ENCODE measurements around the gene CENPB. TPM values are rescaled to one million over a fixed set of nuclear protein-coding genes. Genes with fewer than 3 reads are reported as not detected.
"Not testable (repeated sequence)": the region's sequence is repeated elsewhere in the genome, so short reads cannot be mapped to it uniquely, and the experiment has no call there.

The CENPB gene
- total RNA-seq, 4 donors from 2014 or later = 38.8 to 81.4 (median 67.1) TPM

DNA sequence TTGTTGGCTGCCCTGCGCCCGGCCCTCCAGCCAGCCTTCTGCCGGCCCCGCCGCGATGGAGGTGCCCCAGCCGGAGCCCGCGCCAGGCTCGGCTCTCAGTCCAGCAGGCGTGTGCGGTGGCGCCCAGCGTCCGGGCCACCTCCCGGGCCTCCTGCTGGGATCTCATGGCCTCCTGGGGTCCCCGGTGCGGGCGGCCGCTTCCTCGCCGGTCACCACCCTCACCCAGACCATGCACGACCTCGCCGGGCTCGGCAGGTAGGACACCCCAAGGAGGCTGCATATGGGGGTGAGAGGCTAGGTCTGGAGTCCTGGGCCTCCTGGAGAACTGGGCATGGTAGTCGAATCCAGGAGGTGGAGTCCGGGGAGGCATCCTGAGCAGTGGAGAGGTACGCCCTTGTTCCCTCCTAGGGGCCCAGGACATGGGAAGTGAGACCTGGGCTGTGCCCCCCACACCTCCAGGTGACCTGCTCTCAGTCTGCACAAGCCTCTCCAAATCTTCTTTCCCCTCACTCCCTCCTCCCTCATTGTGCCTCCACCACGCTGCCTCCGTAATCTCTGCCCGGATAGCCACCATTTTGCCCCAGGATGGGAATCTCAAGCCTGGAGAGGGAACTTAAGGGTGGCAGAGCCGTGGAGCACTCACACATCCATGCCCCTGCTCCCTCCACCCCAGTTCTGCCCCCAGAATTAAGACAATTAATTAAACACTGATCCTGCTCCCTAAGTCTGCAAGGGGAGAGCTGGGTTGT lies 10.1 kb upstream of the CENPB start:
- no peak for TF ChIP-seq POLR2A (IDR thresholded peaks at IDR 0.05)
- TF ChIP-seq, protein P1, sequence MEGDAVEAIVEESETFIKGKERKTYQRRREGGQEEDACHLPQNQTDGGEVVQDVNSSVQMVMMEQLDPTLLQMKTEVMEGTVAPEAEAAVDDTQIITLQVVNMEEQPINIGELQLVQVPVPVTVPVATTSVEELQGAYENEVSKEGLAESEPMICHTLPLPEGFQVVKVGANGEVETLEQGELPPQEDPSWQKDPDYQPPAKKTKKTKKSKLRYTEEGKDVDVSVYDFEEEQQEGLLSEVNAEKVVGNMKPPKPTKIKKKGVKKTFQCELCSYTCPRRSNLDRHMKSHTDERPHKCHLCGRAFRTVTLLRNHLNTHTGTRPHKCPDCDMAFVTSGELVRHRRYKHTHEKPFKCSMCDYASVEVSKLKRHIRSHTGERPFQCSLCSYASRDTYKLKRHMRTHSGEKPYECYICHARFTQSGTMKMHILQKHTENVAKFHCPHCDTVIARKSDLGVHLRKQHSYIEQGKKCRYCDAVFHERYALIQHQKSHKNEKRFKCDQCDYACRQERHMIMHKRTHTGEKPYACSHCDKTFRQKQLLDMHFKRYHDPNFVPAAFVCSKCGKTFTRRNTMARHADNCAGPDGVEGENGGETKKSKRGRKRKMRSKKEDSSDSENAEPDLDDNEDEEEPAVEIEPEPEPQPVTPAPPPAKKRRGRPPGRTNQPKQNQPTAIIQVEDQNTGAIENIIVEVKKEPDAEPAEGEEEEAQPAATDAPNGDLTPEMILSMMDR (IDR thresholded peaks at IDR 0.05) = no peak
- no peak for DNase-seq
- Histone ChIP-seq H3K4me1 (peaks cover 41 to 73% (median 47%) of the 10 kb centered on the region in 3 donors), H3K27me3 (no peaks in the 10 kb centered on the region), H3K36me3 (peaks cover 6 to 25% (median 17%) of the 10 kb centered on the region in 3 donors), H3K4me3 (peak overlapping the region; percentile 49 to 78 (median 64)), H3K9me3 (no peaks in the 10 kb centered on the region), H3K27ac (peak overlapping the region; percentile 92 to 98 (median 97))
- intact Hi-C loops (cut with DNase I) = no loop called here
- 32 to 44% methylated on average over 6 of the region's 33 CpGs for WGBS, 2 donors

DNA sequence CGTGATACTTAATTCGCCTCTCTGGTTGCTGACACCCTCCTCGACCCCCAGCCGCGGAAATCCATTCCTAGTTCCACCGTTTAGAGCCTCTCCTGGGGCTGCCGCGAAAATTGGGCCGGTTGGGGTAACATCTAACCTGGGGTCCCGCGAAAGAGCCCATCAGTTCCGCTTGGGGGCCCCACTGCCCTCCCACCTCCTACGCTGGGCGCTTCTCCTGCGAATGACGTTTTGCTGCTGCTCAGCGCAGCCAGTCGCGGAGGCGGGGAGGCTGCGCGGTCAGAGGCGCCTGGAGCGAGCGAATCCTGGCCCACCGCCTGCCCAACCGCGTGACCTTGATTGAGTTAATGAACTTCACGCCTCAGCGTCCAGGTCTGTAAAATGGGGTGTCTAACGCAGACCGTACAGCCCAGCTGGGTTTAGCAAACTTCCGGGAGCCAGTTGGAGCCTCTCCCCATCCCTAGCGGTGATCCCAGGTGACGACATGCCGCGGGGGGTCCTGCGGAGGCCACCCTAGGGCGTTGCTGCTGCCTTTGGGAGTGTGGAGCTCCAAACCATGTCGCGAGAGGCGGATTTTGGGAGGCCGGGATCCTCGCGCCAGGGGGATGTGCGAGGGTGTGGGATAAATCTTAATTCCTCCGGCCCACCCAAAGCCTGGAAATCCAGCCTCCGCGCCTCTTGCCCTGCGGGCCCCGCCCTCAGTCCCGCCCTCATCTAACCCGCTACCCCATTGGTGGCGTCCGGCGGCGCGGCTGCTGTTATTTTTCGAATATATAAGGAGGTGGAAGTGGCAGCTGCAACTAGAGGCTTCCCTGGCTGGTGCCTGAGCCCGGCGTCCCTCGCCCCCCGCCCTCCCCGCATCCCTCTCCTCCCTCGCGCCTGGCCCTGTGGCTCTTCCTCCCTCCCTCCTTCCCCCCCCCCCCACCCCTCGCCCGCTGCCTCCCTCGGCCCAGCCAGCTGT lies 9.2 kb upstream of the CENPB start, which contains the start of gene CDC25B:
CDC25B (plus strand) TSS at position 800 of the 958 bp plus-strand sequence. CDS start 222 bp downstream, outside the sequence.
- peaks cover 41 to 64% (median 47%) of the 10 kb centered on the region in 3 donors for H3K4me1 ChIP-seq
- peak within 1 kb of the TSS; percentile 49 to 78 (median 64) for H3K4me3 ChIP-seq
- H3K27ac ChIP-seq = peak within 1 kb of the TSS; percentile 92 to 98 (median 97)
- H3K36me3 ChIP-seq = peaks cover 0 to 16% (median 9%) of the 10 kb centered on the region in 3 donors
- intact Hi-C loops (cut with DNase I) = no loop called here
- WGBS, 2 donors = 2% methylated on average over 14 to 26 of the region's 69 CpGs
- DNase-seq = peak; percentile 75
- no peaks in the 10 kb centered on the region for H3K9me3 ChIP-seq
- peak in 2 of 4 donors; percentile 51 to 52 for TF ChIP-seq POLR2A (IDR thresholded peaks at IDR 0.05)
- TF ChIP-seq, protein P1 (IDR thresholded peaks at IDR 0.05) = peak; percentile 38 to 74 (median 60)
- no peaks in the 10 kb centered on the region for H3K27me3 ChIP-seq

DNA sequence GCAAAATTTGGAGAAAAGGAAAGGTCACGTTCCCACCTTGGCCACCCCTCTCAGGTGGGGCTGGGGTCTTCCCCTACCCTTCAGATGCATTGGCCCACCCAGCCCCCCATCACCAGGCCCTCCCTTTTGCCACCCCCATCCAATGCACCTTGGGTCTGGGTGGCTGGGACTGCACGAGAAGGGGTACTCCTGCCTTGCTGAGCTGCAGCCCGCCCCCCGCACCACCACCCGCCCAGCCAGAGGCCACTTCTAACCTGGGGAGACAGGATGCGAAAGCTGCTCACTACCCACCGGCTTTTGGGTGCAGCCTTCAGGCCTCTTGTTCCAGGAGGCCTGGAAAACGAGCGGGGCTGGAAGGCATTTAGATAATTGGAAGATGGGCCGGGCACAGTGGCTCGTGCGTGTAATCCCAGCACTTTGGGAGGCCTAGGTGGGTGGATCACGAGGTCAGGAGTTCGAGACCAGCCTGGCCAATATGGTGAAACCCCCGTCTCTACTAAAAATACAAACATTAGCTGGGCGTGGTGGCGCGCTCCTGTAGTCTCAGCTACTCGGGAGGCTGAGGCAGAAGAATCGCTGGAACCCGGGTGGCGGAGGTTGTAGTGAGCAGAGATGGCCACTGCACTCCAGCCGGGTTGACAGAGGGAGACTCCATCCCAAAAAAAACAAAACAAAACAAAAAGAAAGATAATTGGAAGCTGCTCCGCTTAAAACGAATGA lies 8.3 kb upstream of the CENPB start:
- no peak for DNase-seq
- 76 to 83% methylated on average over 7 to 15 of the region's 25 CpGs for WGBS, 2 donors
- intact Hi-C loops (cut with DNase I) = no loop called here

DNA sequence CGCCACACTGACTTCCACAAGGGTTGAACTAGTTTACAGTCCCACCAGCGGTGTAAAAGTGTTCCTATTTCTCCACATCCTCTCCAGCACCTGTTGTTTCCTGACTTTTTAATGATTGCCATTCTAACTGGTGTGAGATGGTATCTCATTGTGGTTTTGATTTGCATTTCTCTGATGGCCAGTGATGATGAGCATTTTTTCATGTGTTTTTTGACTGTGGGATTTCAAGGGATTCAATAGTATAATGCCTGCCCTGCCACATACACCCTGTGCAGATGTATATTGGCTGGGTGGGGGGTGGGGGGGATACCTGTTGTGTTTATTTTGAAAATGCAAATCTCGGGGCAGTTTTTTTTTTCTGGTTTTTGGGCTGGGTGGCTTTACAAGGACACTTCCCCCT lies 7.6 kb upstream of the CENPB start:
- DNase-seq; H3K9me3 ChIP-seq; H3K27ac ChIP-seq; H3K36me3 ChIP-seq; intact Hi-C loops (cut with DNase I); H3K4me3 ChIP-seq; H3K27me3 ChIP-seq: not testable (repeated sequence)
- peaks cover 27 to 48% (median 34%) of the 10 kb centered on the region in 3 donors for H3K4me1 ChIP-seq
- WGBS, 2 donors = 91% methylated on average over 1 of the region's 3 CpGs; no CpG with 5 or more reads in 1 of the 2 donors

More for the DNA sequence above, 8.3 kb upstream of the CENPB start:
- Histone ChIP-seq H3K36me3 (peaks cover 0 to 10% (median 0%) of the 10 kb centered on the region in 3 donors), H3K27me3 (no peaks in the 10 kb centered on the region), H3K4me3 (peak overlapping the region in 3 of 4 donors; percentile 63 to 78 (median 66)), H3K27ac (peak overlapping the region; percentile 92 to 98 (median 97)), H3K9me3 (no peaks in the 10 kb centered on the region), H3K4me1 (peaks cover 32 to 55% (median 41%) of the 10 kb centered on the region in 3 donors)
- TF ChIP-seq POLR2A (IDR thresholded peaks at IDR 0.05) = no peak
- TF ChIP-seq, protein P1 (IDR thresholded peaks at IDR 0.05) = no peak

DNA sequence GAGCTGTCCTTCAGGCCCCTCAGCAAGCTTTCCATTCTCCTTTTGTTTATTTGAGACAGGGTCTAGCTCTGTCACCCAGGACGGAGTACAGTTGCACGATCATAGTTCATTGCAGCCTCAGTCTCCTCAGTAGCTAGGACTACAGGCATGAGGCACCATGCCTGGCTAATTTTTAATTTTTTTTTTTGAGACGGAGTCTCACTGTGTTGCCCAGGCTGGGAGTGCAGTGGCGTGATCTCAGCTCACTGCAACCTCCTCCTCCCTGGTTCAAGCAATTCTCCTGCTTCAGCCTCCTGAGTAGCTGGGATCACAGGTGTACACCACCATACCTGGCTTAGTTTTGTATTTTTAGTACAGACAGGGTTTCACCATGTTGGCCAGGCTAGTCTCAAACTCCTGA lies 2.7 kb upstream of the CENPB start:
- H3K9me3 ChIP-seq; H3K4me3 ChIP-seq; DNase-seq; H3K36me3 ChIP-seq; intact Hi-C loops (cut with DNase I); H3K27me3 ChIP-seq; H3K27ac ChIP-seq: not testable (repeated sequence)
- H3K4me1 ChIP-seq = peaks cover 19 to 44% (median 22%) of the 10 kb centered on the region in 3 donors
- WGBS, 2 donors = 90 to 95% methylated on average over 4 of the region's 4 CpGs

Data from esophagus squamous epithelium (tissue), 5 donors.